Heart right ventricle (tissue), 16 donors: ENCODE data around the gene FLAD1. TPM values are rescaled to one million over a fixed set of nuclear protein-coding genes. Genes with fewer than 3 reads are reported as not detected.

ENCODE experiments used
- ATAC-seq, 8 donors: fragments of 200-7000 bp; cut with Tn5 transposase; one replicate each; pipeline ENCODE4 v1.9.1; 2020; ENCODE audit warnings: mild to moderate bottlenecking in 8 of 8, moderate library complexity in 8 of 8, moderate number of reproducible peaks in 1 of 8
- DNase-seq, 2 donors: peaks; one replicate each; pipeline ENCODE4 v3.0.0-alpha.2; 2020
- H3K27ac ChIP-seq, 10 donors: fragments of 200-600 bp; sonication (generic) in 2 of 10; one replicate each; pipeline versions ENCODE4 v1.5.0 to v1.8.0; 2020 to 2022; ENCODE audit warnings: mild to moderate bottlenecking in 3 of 10
- H3K27me3 ChIP-seq, 7 donors: fragments of 200-600 bp; one replicate each; pipeline ENCODE4 v1.8.0; 2021 to 2022; ENCODE audit warnings: mild to moderate bottlenecking in 2 of 7
- H3K36me3 ChIP-seq, 9 donors: fragments of 200-600 bp; sonication (generic) in 1 of 9; one replicate each; pipeline versions ENCODE4 v1.5.0 to v1.8.0; 2020 to 2022; ENCODE audit warnings: mild to moderate bottlenecking in 2 of 9
- H3K4me1 ChIP-seq, 9 donors: fragments of 200-600 bp; sonication (generic) in 1 of 9; one replicate each; pipeline versions ENCODE4 v1.5.0 to v1.8.0; 2020 to 2022; ENCODE audit warnings: mild to moderate bottlenecking in 4 of 9
- H3K4me3 ChIP-seq, 10 donors: fragments of 200-600 bp; sonication (generic) in 2 of 10; one replicate each; pipeline versions ENCODE4 v1.5.0 to v1.8.0; 2020 to 2022; ENCODE audit warnings: mild to moderate bottlenecking in 7 of 10, moderate library complexity in 2 of 10
- H3K9me3 ChIP-seq, 11 donors: fragments of 200-600 bp in 10 of 11; sonication (generic) in 2 of 11; one replicate each; pipeline versions ENCODE4 v1.5.0 to v1.8.0; 2013 to 2022; ENCODE audit warnings: mild to moderate bottlenecking in 2 of 11, control low read depth in 1 of 11, moderate library complexity in 1 of 11
- WGBS, 2 donors: extraction: QIAGEN DNeasy Blood & Tissue Kit; methylation state at CpG; one replicate each; pipeline ENCODE4 v1.1.7; 2013; ENCODE audit warnings: inconsistent platforms in 1 of 2; 5-methylcytosine and 5-hydroxymethylcytosine counted together
- intact Hi-C, 10 donors: fragments of 100-400 bp; cut with DNase I; formaldehyde crosslinking; loops; one replicate each; pipeline versions ENCODE4 v1.11.1 to v1.14.2; 2022
- polyA plus RNA-seq, 2 donors: library from polyadenylated mRNA; stranded (reverse); fragments of 200-250 nt; gene quantifications; one replicate each; pipeline ENCODE4 v1.2.3, GENCODE V29; 2013
- total RNA-seq, 10 donors: library from RNA; stranded (reverse); fragmentation: NEBNext Ultra II Directional in 3 of 10; extraction: Animal tissue kit (Norgen Biotek cat#: 25700) in 3 of 10; gene quantifications; one replicate each; pipeline versions ENCODE4 v1.2.1 to v1.2.4, GENCODE V29; 2021 to 2023
- TF ChIP-seq, protein P1 (sequence below), 9 donors: fragments of 200-600 bp; sonication (generic) in 2 of 9; IDR thresholded peaks; one replicate each; pipeline versions ENCODE4 v1.5.0 to v1.8.0; 2021 to 2022; ENCODE audit warnings: antibody characterized with exemption in 9 of 9, mild to moderate bottlenecking in 5 of 9, moderate library complexity in 1 of 9
- donor health status: Arrhythmogenic right ventricular cardiomyopathy.
- donor health status: ischemic (EF 13 %, LVEDD 7.1; RV severe dilation, severe dysfunction).
- donor health status: healthy with polysubstance abuse.
- donor health status: DM: no; HTN: yes; CAD: no.
- donor health status: DM: no; HTN: no; CAD: no.
- donor health status: ischemic (EF 25% LVEDD 6.9; RV normal size, moderate dysfunction).
- donor health status: ischemic (EF 25% LVEDD 5.7; RV mildly dilated, moderate dysfunction).
- donor health status: healthy.
- donor health status: DM: yes; HTN: yes; CAD: no.
- donor health status: Ischemic cardiomyopathy.
- donor health status: ischemic (EF 35%, LVEDD 5.7; RV mildly dilated, moderate dysfunction).
- donor health status: nonischemic (EF 11% LVEDD 7.7; RV severe dilation, severe dysfunction).
- donor health status: DM: yes; HTN: yes; CAD: no.
- donor health status: PGD.
- donor health status: ischemic (EF 29% LVEDD 5.4; RV normal size, mild dysfunction).
- donor health status: nonischemic (EF 23%, LVEDD 6.1; RV moderate dilation, normal function).

The FLAD1 gene
- total and polyA plus RNA-seq, 12 donors = 20.1 to 41.6 (median 25.0) TPM

DNA sequence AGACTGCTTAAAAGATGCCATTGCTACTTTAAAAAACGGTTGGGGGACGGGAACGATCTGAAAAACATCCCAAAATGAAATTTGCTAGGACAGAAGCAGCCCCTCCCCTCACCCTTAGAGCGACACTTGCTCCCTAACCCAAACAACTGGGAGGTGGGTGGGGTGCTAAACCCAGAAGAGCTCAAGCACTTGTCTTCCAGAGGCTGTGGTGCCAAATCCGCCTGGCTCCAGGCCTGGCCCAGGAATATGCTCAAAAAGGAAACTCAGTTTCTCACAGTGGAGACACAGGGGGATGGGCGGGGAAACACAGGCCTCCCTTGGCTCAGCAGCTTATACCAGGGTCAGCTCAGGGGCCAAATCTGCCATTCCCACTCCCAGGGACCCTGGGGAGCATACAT, 26.6 kb upstream of the FLAD1 start:
- peak overlapping the region; percentile 26 to 74 (median 60) for H3K4me3 ChIP-seq
- ATAC-seq (peak in 6 of 8 donors; percentile 3 to 45 (median 29)), DNase-seq (peak in 1 of 2 donors; percentile 48)
- H3K4me1 ChIP-seq = peaks cover 15 to 71% (median 58%) of the 10 kb centered on the region in 9 donors
- peak overlapping the region in 9 of 10 donors; percentile 69 to 84 (median 80) for H3K27ac ChIP-seq
- H3K27me3 ChIP-seq = no peaks in the 10 kb centered on the region
- TF ChIP-seq, protein P1, sequence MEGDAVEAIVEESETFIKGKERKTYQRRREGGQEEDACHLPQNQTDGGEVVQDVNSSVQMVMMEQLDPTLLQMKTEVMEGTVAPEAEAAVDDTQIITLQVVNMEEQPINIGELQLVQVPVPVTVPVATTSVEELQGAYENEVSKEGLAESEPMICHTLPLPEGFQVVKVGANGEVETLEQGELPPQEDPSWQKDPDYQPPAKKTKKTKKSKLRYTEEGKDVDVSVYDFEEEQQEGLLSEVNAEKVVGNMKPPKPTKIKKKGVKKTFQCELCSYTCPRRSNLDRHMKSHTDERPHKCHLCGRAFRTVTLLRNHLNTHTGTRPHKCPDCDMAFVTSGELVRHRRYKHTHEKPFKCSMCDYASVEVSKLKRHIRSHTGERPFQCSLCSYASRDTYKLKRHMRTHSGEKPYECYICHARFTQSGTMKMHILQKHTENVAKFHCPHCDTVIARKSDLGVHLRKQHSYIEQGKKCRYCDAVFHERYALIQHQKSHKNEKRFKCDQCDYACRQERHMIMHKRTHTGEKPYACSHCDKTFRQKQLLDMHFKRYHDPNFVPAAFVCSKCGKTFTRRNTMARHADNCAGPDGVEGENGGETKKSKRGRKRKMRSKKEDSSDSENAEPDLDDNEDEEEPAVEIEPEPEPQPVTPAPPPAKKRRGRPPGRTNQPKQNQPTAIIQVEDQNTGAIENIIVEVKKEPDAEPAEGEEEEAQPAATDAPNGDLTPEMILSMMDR (IDR thresholded peaks at IDR 0.05) = no peak
- 1 to 8% methylated on average over 6 of the region's 6 CpGs for WGBS, 2 donors
- H3K36me3 ChIP-seq = peaks cover 0 to 25% (median 15%) of the 10 kb centered on the region in 9 donors
- intact Hi-C loops = loop anchor here in 3 of 10 donors (5.0 to 10.0 kb wide), 3 partner anchors 58 to 96 kb away; partner anchors contain the start of gene ADAM15 (in 1 of the 3)
- H3K9me3 ChIP-seq = no peaks in the 10 kb centered on the region

DNA sequence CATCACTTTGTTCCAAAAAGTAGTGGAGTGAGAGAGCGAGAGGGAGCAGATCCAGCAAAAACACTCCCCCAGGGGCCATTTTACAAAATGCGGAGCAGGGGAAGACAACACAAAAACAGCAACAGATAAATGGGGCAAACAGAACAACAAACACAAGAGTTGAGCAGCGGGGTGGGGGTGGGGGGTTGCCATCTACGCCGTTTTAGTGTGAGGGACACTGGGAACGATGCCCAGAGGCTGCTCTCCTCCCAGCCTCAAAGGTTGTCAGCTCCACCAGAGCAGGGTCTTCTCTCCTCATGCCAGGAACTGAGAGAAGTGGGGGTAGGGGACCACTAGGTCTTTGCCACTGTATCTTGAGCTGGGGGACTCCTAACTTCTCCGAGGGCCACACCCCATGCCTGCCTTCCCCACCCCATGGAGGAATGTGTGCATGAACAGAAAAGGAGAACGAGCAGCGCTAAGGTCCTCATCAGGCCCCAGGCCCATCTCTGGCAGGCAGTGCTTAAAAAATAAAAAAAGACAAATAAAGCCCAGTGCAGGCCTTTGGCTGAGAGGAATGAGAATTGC, 26.0 kb upstream of the FLAD1 start:
- DNase-seq (no peak), ATAC-seq (no peak)
- intact Hi-C loops = loop anchor here in 3 of 10 donors (5.0 to 10.0 kb wide), 3 partner anchors 58 to 95 kb away; partner anchors contain the start of gene ADAM15 (in 1 of the 3)
- TF ChIP-seq, protein P1 (IDR thresholded peaks at IDR 0.05) = no peak
- Histone ChIP-seq H3K4me1 (peaks cover 15 to 73% (median 57%) of the 10 kb centered on the region in 9 donors), H3K36me3 (peaks cover 0 to 21% (median 15%) of the 10 kb centered on the region in 9 donors), H3K27me3 (no peaks in the 10 kb centered on the region), H3K4me3 (peak overlapping the region in 2 of 10 donors; percentile 52 to 74), H3K9me3 (no peaks in the 10 kb centered on the region), H3K27ac (peak overlapping the region in 9 of 10 donors; percentile 69 to 84 (median 80))
- WGBS, 2 donors = 27 to 45% methylated on average over 9 of the region's 9 CpGs

DNA sequence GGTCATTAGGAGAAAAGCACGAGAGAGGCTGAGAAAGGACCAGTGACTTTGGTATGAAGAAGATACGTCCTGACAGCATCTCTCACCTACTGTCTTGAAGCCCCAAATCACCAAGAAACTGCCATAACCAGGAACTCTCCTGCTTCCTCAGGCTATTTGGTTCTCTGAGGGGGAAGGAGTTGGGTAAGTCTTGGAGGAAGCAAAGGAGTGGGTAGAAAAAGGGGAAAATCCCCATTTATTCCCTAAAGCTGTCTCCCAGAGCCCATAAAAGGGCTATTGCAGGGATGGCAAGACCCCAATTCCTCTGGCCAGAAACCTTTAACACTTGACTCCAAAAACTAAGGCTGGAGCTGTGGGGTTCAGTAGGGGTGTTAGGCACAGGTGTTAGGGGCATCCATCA, 25.1 kb upstream of the FLAD1 start:
- peaks cover 23 to 73% (median 59%) of the 10 kb centered on the region in 9 donors for H3K4me1 ChIP-seq

DNA sequence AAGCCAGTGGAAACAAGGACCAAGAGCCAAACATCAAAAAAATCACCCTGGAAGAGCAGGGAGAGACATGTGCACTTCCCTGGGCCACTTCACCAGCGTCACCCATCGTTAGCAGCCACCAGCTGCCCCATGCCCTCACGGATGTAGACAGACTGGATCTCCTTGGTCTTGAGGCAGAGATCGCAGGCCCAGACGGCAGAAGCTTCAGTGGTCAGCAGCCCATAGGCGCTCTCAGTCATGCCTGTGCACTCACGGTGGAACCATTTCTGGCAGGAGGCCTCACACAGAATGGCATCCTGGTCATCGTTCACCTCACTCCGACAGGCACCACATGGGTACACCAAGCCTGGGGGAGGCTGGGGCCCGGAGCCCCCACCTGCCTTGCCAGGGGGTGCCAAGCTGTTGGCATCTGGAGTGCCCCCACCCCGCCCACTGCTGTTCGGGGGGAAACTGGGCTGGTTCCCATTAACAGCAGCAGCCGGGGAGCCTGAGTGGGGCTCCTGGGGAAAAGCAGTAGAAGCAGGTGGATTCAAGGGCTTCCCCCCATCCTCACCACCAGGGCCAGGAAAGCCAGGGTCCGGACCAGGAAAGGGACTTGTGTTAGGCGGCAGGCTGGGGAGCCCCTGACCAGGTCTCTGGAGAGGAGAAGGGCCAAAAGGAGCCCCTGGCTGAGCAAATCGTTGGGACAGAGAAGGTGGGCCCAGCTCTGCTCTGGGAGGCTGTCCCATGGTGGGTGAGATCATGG, 24.3 kb upstream of the FLAD1 start:
- Histone ChIP-seq H3K36me3 (peaks cover 0 to 35% (median 24%) of the 10 kb centered on the region in 9 donors), H3K4me3 (no peak overlapping the region), H3K4me1 (peaks cover 20 to 66% (median 53%) of the 10 kb centered on the region in 9 donors), H3K9me3 (no peaks in the 10 kb centered on the region), H3K27ac (no peak overlapping the region), H3K27me3 (no peaks in the 10 kb centered on the region)
- DNase-seq (no peak), ATAC-seq (no peak)
- intact Hi-C loops = loop anchor here in 3 of 10 donors (5.0 to 10.0 kb wide), 3 partner anchors 56 to 93 kb away; partner anchors contain the start of gene ADAM15 (in 1 of the 3)
- TF ChIP-seq, protein P1 (IDR thresholded peaks at IDR 0.05) = no peak
- 87 to 89% methylated on average over 16 of the region's 16 CpGs for WGBS, 2 donors

More for the DNA sequence above, 25.1 kb upstream of the FLAD1 start:
- WGBS, 2 donors = 74 to 78% methylated on average over 2 of the region's 2 CpGs
- no peaks in the 10 kb centered on the region for H3K9me3 ChIP-seq
- no peaks in the 10 kb centered on the region for H3K27me3 ChIP-seq
- peak overlapping the region in 1 of 10 donors; percentile 78 for H3K27ac ChIP-seq
- no peak overlapping the region for H3K4me3 ChIP-seq
- TF ChIP-seq, protein P1 (IDR thresholded peaks at IDR 0.05) = no peak
- ATAC-seq (no peak), DNase-seq (no peak)
- peaks cover 0 to 27% (median 17%) of the 10 kb centered on the region in 9 donors for H3K36me3 ChIP-seq
- intact Hi-C loops = loop anchor here in 3 of 10 donors (5.0 to 10.0 kb wide), 3 partner anchors 57 to 94 kb away; partner anchors contain the start of gene ADAM15 (in 1 of the 3)
